Thyroid gland (tissue), 4 donors: Measurements from ENCODE around the gene ALX1. TPM values are rescaled to one million over a fixed set of nuclear protein-coding genes. Genes with fewer than 3 reads are reported as not detected.

Experiments
- DNase-seq, 2 donors: peaks; one replicate each; pipeline ENCODE4 v3.0.0-alpha.2; 2019
- H3K27ac ChIP-seq, 3 donors: fragments of 200-600 bp; sonication (generic); 1 replicate in 2 of 3; 2 replicates in 1 of 3; pipeline ENCODE4 v1.5.1; 2016 to 2019; ENCODE audit warnings: mild to moderate bottlenecking in 1 of 3, moderate library complexity in 1 of 3
- H3K27me3 ChIP-seq: fragments of 200-600 bp; sonication (generic); one replicate; pipeline ENCODE4 v1.5.1; 2019
- H3K36me3 ChIP-seq, 2 donors: fragments of 200-600 bp; sonication (generic); one replicate each; pipeline ENCODE4 v1.5.1; 2016 to 2019
- H3K4me1 ChIP-seq, 2 donors: fragments of 200-600 bp; sonication (generic); one replicate each; pipeline ENCODE4 v1.5.1; 2017 to 2019
- H3K4me3 ChIP-seq, 3 donors: fragments of 200-600 bp; sonication (generic); replicated peaks in 1 of 3; 1 replicate in 2 of 3; 2 replicates in 1 of 3; pipeline ENCODE4 v1.5.1; 2016; ENCODE audit warnings: mild to moderate bottlenecking in 1 of 3
- H3K9me3 ChIP-seq: fragments of 200-600 bp; sonication (generic); one replicate; pipeline ENCODE4 v1.5.1; 2017
- POLR2A ChIP-seq, 2 donors: fragments of 450-650 bp; IDR thresholded peaks; one replicate each; pipeline ENCODE4 v1.6.1; 2017; ENCODE audit warnings: antibody characterized with exemption in 2 of 2, mild to moderate bottlenecking in 2 of 2, moderate library complexity in 1 of 2
- WGBS, 2 donors: methylation state at CpG; one replicate each; pipeline ENCODE4 v1.1.5; 2017; 5-methylcytosine and 5-hydroxymethylcytosine counted together
- intact Hi-C: fragments of 100-400 bp; cut with DNase I; formaldehyde crosslinking; loops from one replicate; pipeline ENCODE4 v1.15.1; 2023
- total RNA-seq, 4 donors: library from RNA; depleted of rRNA; stranded (reverse); fragments of >200 nt; gene quantifications; one replicate each; pipeline ENCODE4 v1.2.3, GENCODE V29; 2016
- TF ChIP-seq, protein P1 (sequence below), 6 experiments: fragments of 200-600 bp in 3 of 6; fragments of 450-650 bp in 3 of 6; sonication (generic) in 3 of 6; IDR thresholded peaks; one replicate each; pipeline ENCODE4 v1.5.1; 2016 to 2019; ENCODE audit warnings: antibody characterized with exemption in 6 of 6, mild to moderate bottlenecking in 2 of 6, inconsistent platforms in 1 of 6, moderate library complexity in 1 of 6

Gene ALX1
- total RNA-seq, 4 donors from 2014 or later: 1.1 TPM; not detected in 3

DNA sequence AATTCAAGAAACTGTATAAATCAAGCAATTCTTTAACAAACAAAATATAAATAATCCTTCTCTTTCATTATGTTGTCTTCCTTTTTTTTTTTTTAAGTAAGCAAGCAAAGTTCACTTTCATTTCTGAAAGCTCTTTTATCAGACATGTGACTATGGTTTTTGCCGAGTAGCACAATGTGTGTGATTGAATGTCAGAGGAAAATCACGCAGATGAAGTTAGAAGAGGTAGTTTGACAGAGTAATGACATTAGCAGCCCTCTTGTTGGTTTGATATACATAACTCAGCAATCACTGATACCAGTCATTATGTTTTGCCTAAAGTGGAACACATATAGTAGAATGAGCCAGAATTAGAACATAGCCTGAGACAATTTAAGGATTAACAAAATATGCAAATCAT is 19.0 kb downstream of the ALX1 start:
- Histone ChIP-seq H3K27me3 (no peaks in the 10 kb centered on the region), H3K9me3 (no peaks in the 10 kb centered on the region), H3K36me3 (no peaks in the 10 kb centered on the region), H3K4me3 (no peak overlapping the region), H3K27ac (no peak overlapping the region), H3K4me1 (no peaks in the 10 kb centered on the region)
- DNase-seq: no peak
- WGBS, 2 donors: 62 to 80% methylated on average over 2 of the region's 2 CpGs
- intact Hi-C loops: no loop called here
- TF ChIP-seq, protein P1, sequence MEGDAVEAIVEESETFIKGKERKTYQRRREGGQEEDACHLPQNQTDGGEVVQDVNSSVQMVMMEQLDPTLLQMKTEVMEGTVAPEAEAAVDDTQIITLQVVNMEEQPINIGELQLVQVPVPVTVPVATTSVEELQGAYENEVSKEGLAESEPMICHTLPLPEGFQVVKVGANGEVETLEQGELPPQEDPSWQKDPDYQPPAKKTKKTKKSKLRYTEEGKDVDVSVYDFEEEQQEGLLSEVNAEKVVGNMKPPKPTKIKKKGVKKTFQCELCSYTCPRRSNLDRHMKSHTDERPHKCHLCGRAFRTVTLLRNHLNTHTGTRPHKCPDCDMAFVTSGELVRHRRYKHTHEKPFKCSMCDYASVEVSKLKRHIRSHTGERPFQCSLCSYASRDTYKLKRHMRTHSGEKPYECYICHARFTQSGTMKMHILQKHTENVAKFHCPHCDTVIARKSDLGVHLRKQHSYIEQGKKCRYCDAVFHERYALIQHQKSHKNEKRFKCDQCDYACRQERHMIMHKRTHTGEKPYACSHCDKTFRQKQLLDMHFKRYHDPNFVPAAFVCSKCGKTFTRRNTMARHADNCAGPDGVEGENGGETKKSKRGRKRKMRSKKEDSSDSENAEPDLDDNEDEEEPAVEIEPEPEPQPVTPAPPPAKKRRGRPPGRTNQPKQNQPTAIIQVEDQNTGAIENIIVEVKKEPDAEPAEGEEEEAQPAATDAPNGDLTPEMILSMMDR (IDR thresholded peaks at IDR 0.05): no peak
- TF ChIP-seq POLR2A (IDR thresholded peaks at IDR 0.05): no peak

- WGBS, 2 donors: 74% methylated on average over 7 of the region's 7 CpGs
- DNase-seq: no peak
- no peak overlapping the region for H3K4me3 ChIP-seq
- TF ChIP-seq, protein P1 (IDR thresholded peaks at IDR 0.05): no peak
- no peak for TF ChIP-seq POLR2A (IDR thresholded peaks at IDR 0.05)
- no peaks in the 10 kb centered on the region for H3K27me3 ChIP-seq
- intact Hi-C loops: no loop called here
- H3K36me3 ChIP-seq: no peaks in the 10 kb centered on the region
- no peak overlapping the region for H3K27ac ChIP-seq
- no peaks in the 10 kb centered on the region for H3K9me3 ChIP-seq
- H3K4me1 ChIP-seq: no peaks in the 10 kb centered on the region
Observed at GRCh38 chr12:85301051-85301450, 21.0 kb downstream of the ALX1 start.

- no peak overlapping the region for H3K27ac ChIP-seq
- no peak overlapping the region for H3K4me3 ChIP-seq
- H3K4me1 ChIP-seq: peaks cover 0 to 7% of the 10 kb centered on the region in 2 donors
- intact Hi-C loops: no loop called here
- TF ChIP-seq POLR2A (IDR thresholded peaks at IDR 0.05): no peak
- TF ChIP-seq, protein P1 (IDR thresholded peaks at IDR 0.05): no peak
- H3K27me3 ChIP-seq: no peaks in the 10 kb centered on the region
- DNase-seq: no peak
- H3K9me3 ChIP-seq: no peaks in the 10 kb centered on the region
- WGBS, 2 donors: 51 to 64% methylated on average over 5 of the region's 5 CpGs
- no peaks in the 10 kb centered on the region for H3K36me3 ChIP-seq
Observed at GRCh38 chr12:85308374-85308773, 28.4 kb downstream of the ALX1 start.

- TF ChIP-seq, protein P1 (IDR thresholded peaks at IDR 0.05): no peak
- TF ChIP-seq POLR2A (IDR thresholded peaks at IDR 0.05): no peak
- DNase-seq: no peak
- peaks cover 0 to 7% of the 10 kb centered on the region in 2 donors for H3K4me1 ChIP-seq
- H3K9me3 ChIP-seq: no peaks in the 10 kb centered on the region
- no peaks in the 10 kb centered on the region for H3K27me3 ChIP-seq
- no peak overlapping the region for H3K4me3 ChIP-seq
- intact Hi-C loops: no loop called here
- H3K27ac ChIP-seq: no peak overlapping the region
- no peaks in the 10 kb centered on the region for H3K36me3 ChIP-seq
- 18 to 19% methylated on average over 5 of the region's 5 CpGs for WGBS, 2 donors
Observed at GRCh38 chr12:85309125-85309566, 29.1 kb downstream of the ALX1 start.

DNA sequence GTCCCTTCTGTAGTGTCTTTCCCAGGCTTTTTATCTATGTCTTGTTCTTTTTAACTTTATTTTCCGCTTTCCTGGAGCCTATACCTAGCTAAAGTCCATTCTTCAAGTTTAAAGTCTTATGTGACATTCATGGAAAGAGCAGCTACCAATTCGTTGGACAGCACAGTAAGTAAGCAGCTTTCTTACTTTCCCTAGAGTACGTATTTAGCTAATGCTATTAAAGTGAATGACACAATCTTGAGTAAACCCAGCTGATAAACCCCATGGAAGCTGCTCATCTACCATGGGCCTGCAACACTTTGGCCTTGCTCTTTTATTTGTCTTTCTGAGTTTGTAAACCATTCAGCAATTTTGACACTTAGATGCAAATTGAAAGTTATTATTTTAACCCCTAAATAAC is 30.0 kb downstream of the ALX1 start:
- intact Hi-C loops: no loop called here
- TF ChIP-seq, protein P1 (IDR thresholded peaks at IDR 0.05): no peak
- TF ChIP-seq POLR2A (IDR thresholded peaks at IDR 0.05): no peak
- 64 to 68% methylated on average over 3 of the region's 3 CpGs for WGBS, 2 donors
- Histone ChIP-seq H3K4me3 (no peak overlapping the region), H3K36me3 (no peaks in the 10 kb centered on the region), H3K27me3 (no peaks in the 10 kb centered on the region), H3K4me1 (peaks cover 0 to 7% of the 10 kb centered on the region in 2 donors), H3K27ac (no peak overlapping the region), H3K9me3 (no peaks in the 10 kb centered on the region)
- DNase-seq: no peak
